ENCODE data around the gene C3orf18. TPM values are rescaled to one million over a fixed set of nuclear protein-coding genes. Genes with fewer than 3 reads are reported as not detected.

The C3orf18 gene
- polyA plus RNA-seq, 1 of the 3 experiments (the other 2 are of a cell fraction), result 19.7 TPM

DNA sequence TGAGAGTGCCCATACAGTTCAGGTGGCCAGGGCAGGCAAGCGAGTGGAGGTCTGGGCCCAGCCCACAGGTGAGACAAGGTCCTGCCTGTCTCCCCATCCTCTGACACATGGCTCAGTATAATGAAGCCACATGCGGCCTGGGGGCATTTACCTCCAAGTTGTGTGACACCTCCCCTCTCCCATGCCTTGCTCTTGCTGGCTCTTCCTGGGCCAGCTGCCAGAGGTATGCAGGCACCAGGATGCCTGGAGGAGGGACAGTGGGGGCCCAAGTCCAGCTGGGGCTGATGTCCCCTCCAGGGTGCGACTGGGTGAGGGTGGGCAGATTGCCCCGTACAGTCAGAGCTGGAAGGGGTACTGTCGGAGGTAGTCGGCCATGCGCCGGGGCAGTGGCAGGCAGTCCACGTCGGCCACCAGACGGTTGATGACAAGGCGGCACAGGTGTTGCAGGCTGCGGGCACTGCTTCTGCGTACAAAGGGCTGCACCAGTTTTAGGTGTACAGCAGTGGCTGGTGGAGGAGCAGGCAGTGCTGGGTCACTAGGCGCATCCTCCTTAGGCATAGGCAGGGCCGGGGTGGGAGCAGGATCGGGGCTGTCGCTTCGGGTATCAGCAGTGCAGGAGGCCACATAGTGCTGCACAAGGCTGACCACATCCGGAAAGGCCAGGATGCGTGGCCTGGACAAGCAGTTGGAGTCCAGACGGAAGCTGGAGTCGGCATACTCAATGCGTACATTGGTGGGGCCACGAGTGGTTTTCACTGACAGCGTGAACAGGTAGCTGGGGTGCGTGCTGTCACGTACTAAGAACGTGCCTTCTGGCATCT lies 39.9 kb upstream of the C3orf18 start:
- no peak for TF ChIP-seq FOXJ3 (CRISPR knock-in tag; IDR thresholded peaks at IDR 0.05)
- TF ChIP-seq, protein P1, sequence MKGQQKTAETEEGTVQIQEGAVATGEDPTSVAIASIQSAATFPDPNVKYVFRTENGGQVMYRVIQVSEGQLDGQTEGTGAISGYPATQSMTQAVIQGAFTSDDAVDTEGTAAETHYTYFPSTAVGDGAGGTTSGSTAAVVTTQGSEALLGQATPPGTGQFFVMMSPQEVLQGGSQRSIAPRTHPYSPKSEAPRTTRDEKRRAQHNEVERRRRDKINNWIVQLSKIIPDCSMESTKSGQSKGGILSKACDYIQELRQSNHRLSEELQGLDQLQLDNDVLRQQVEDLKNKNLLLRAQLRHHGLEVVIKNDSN (IDR thresholded peaks at IDR 0.05; ENCODE audit: borderline replicate concordance, low read depth), result no peak
- TF ChIP-seq, protein P2, sequence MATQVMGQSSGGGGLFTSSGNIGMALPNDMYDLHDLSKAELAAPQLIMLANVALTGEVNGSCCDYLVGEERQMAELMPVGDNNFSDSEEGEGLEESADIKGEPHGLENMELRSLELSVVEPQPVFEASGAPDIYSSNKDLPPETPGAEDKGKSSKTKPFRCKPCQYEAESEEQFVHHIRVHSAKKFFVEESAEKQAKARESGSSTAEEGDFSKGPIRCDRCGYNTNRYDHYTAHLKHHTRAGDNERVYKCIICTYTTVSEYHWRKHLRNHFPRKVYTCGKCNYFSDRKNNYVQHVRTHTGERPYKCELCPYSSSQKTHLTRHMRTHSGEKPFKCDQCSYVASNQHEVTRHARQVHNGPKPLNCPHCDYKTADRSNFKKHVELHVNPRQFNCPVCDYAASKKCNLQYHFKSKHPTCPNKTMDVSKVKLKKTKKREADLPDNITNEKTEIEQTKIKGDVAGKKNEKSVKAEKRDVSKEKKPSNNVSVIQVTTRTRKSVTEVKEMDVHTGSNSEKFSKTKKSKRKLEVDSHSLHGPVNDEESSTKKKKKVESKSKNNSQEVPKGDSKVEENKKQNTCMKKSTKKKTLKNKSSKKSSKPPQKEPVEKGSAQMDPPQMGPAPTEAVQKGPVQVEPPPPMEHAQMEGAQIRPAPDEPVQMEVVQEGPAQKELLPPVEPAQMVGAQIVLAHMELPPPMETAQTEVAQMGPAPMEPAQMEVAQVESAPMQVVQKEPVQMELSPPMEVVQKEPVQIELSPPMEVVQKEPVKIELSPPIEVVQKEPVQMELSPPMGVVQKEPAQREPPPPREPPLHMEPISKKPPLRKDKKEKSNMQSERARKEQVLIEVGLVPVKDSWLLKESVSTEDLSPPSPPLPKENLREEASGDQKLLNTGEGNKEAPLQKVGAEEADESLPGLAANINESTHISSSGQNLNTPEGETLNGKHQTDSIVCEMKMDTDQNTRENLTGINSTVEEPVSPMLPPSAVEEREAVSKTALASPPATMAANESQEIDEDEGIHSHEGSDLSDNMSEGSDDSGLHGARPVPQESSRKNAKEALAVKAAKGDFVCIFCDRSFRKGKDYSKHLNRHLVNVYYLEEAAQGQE (IDR thresholded peaks at IDR 0.05; ENCODE audit: low read depth, low read length), result no peak
- TF ChIP-seq, protein P3, sequence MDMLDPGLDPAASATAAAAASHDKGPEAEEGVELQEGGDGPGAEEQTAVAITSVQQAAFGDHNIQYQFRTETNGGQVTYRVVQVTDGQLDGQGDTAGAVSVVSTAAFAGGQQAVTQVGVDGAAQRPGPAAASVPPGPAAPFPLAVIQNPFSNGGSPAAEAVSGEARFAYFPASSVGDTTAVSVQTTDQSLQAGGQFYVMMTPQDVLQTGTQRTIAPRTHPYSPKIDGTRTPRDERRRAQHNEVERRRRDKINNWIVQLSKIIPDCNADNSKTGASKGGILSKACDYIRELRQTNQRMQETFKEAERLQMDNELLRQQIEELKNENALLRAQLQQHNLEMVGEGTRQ (IDR thresholded peaks at IDR 0.05; ENCODE audit: borderline replicate concordance, low read depth, low read length), result no peak
- no peak for TF ChIP-seq NRF1 (IDR thresholded peaks at IDR 0.05; ENCODE audit: low read depth, low read length)
- TF ChIP-seq MEF2A (IDR thresholded peaks at IDR 0.05; ENCODE audit: borderline replicate concordance, low read depth), result no peak
- no peak for TF ChIP-seq NFIC (IDR thresholded peaks at IDR 0.05; ENCODE audit: borderline replicate concordance)
- TF ChIP-seq, protein P4, sequence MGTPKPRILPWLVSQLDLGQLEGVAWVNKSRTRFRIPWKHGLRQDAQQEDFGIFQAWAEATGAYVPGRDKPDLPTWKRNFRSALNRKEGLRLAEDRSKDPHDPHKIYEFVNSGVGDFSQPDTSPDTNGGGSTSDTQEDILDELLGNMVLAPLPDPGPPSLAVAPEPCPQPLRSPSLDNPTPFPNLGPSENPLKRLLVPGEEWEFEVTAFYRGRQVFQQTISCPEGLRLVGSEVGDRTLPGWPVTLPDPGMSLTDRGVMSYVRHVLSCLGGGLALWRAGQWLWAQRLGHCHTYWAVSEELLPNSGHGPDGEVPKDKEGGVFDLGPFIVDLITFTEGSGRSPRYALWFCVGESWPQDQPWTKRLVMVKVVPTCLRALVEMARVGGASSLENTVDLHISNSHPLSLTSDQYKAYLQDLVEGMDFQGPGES (IDR thresholded peaks at IDR 0.05; ENCODE audit: low read depth, low read length), result no peak
- no peak for TF ChIP-seq YY1 (IDR thresholded peaks at IDR 0.05; ENCODE audit: low read depth)
- TF ChIP-seq FOXM1 (IDR thresholded peaks at IDR 0.05; ENCODE audit: low read depth), result no peak
- no peak for TF ChIP-seq TCF12 (IDR thresholded peaks at IDR 0.05)
- TF ChIP-seq POLR2AphosphoS5 (IDR thresholded peaks at IDR 0.05; ENCODE audit: low read depth, low read length), result no peak
- TF ChIP-seq RAD21 (IDR thresholded peaks at IDR 0.05; ENCODE audit: low read length), result no peak
- no peak for TF ChIP-seq RFX5 (IDR thresholded peaks at IDR 0.05; ENCODE audit: low read length)
- H3K79me2 ChIP-seq (ENCODE audit: insufficient read depth), result no peaks in the 10 kb centered on the region
- H3F3A ChIP-seq (replicated peaks; ENCODE audit: insufficient read depth), result no peaks in the 10 kb centered on the region
- no peaks in the 10 kb centered on the region for H3K9me3 ChIP-seq
- no peaks in the 10 kb centered on the region for H3K9me2 ChIP-seq
- no peak overlapping the region for H3K4me2 ChIP-seq
- no peaks in the 10 kb centered on the region for H3K27me3 ChIP-seq (ENCODE audit: insufficient read depth)
- 94% methylated on average over 27 of the region's 29 CpGs for WGBS (ENCODE audit: low lambda C conversion rate)
- H3K36me3 ChIP-seq (replicated peaks in 1 of 2; ENCODE audit: control insufficient read depth in 1 of 2, insufficient read depth in 2 of 2, low read length in 1 of 2), result peaks cover 0 to 4% of the 10 kb centered on the region in 2 experiments
- ChIA-PET CTCF (interaction anchor here (1.0 to 25.1 kb wide), 3 partner anchors 9 to 106 kb away, joined by 3 to 648 read pairs (median 4); partner anchors contain the start of genes C3orf18 and HEMK1), POLR2A (interaction anchor here (0.5 kb wide), 1 partner anchor 19 kb away, joined by 3 read pairs; no protein-coding TSS in a partner anchor)
- no peak overlapping the region for H2AFZ ChIP-seq (ENCODE audit: low read depth)
- no peak overlapping the region for H3K27ac ChIP-seq (ENCODE audit: low read depth in 2 of 2, low read length in 1 of 2)
- no peak for DNase-seq
- H4K20me1 ChIP-seq (ENCODE audit: insufficient read depth), result no peaks in the 10 kb centered on the region
- H3K4me1 ChIP-seq (ENCODE audit: control insufficient read depth in 1 of 2, insufficient read depth in 2 of 2, low read depth in 1 of 2, low read length in 1 of 2), result peaks cover 0 to 36% of the 10 kb centered on the region in 2 experiments; a peak in 1 of 4 replicates
- no peak overlapping the region for H3K4me3 ChIP-seq (ENCODE audit: low read depth in 2 of 2, low read length in 1 of 2)
- H3K9ac ChIP-seq, result no peak overlapping the region
